Measurements from ENCODE around the gene ERC2.

ERC2 gene

DNA sequence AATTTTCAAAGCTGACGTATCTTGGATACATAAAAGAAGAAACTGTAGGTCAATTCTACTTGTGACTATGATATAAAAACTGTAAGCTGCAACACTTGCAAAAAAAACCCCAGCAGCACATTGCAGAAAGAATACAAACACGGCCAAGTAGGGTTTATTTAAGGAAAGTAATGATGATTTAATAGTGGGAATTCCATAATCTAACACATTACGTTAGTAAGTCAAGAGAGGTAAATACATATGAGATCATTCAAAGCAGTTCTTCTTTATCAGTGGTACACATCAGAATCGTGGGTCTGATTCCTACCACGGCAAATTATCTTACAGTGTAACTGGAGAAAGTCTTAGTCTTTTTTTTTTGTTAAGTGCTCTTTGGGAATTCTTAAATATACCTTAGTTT lies 688.7 kb downstream of the ERC2 start:
- Histone ChIP-seq H3K9me2 (replicated peaks; ENCODE audit: insufficient read depth, low read length) (no peaks in the 10 kb centered on the region), H4K20me1 (ENCODE audit: low read depth, low read length) (no peaks in the 10 kb centered on the region), H3K27me3 (ENCODE audit: low read length) (no peaks in the 10 kb centered on the region), H3K4me2 (ENCODE audit: low read depth, low read length, poor library complexity, severe bottlenecking) (no peak overlapping the region), H3K9me3 (ENCODE audit: insufficient read depth, low read length) (no peaks in the 10 kb centered on the region), H3K4me3 (ENCODE audit: insufficient read depth, low read length, poor library complexity, severe bottlenecking) (no peak overlapping the region), H3K79me2 (ENCODE audit: insufficient read depth, low read length) (no peaks in the 10 kb centered on the region), H3K36me3 (ENCODE audit: low read length) (no peaks in the 10 kb centered on the region), H3K27ac (ENCODE audit: low read depth, low read length) (no peak overlapping the region), H2AFZ (ENCODE audit: low read depth, low read length, severe bottlenecking) (no peak overlapping the region), H3K9ac (ENCODE audit: low read length) (no peak overlapping the region), H3F3A (ENCODE audit: insufficient read depth) (no peaks in the 10 kb centered on the region)
- no peak for TF ChIP-seq EZH2phosphoT487 (conservative IDR thresholded peaks at IDR 0.05; ENCODE audit: low read length)
- TF ChIP-seq, protein P1, sequence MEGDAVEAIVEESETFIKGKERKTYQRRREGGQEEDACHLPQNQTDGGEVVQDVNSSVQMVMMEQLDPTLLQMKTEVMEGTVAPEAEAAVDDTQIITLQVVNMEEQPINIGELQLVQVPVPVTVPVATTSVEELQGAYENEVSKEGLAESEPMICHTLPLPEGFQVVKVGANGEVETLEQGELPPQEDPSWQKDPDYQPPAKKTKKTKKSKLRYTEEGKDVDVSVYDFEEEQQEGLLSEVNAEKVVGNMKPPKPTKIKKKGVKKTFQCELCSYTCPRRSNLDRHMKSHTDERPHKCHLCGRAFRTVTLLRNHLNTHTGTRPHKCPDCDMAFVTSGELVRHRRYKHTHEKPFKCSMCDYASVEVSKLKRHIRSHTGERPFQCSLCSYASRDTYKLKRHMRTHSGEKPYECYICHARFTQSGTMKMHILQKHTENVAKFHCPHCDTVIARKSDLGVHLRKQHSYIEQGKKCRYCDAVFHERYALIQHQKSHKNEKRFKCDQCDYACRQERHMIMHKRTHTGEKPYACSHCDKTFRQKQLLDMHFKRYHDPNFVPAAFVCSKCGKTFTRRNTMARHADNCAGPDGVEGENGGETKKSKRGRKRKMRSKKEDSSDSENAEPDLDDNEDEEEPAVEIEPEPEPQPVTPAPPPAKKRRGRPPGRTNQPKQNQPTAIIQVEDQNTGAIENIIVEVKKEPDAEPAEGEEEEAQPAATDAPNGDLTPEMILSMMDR (IDR thresholded peaks at IDR 0.05; ENCODE audit: insufficient read depth, low read length, poor library complexity, severe bottlenecking) = no peak

DNA sequence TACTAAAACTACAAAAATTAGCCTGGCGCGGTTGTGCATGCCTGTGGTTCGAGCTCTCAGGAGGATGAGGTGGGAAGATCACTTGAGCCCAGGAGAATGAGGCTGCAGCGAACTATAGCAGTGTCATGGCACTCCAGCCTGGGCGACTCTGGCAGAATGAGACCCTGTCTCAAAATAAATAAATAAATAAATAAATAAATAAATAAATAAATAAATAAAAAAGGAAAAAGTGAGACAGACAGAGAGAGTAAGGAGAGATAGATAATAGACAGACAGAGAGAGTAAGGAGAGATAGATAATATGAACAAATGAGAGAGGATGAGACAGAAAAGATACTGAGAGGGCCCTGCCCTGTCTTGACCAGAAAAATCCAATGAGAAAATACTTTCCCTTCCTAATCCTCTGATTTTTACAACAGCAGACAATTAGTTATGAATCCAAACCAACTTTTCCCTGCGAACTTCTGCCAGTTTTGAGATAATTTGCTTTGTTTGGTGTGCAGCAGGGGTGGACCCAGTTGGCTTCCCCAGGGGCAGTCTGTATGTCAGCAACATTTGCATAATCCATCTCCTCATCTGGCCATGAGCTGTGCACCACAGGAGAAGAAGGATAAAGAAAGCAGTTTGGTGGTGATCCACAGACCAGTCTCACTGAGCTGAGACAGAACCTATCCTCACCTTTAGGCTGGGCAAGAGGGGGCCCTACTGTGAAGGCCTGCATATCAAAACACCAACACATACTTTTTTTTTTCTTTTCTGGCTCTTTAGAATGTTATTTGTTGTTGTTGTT lies 692.7 kb downstream of the ERC2 start:
- Histone ChIP-seq H3F3A (ENCODE audit: insufficient read depth) (no peaks in the 10 kb centered on the region), H4K20me1 (ENCODE audit: low read depth, low read length) (no peaks in the 10 kb centered on the region)
- no peak for TF ChIP-seq EZH2phosphoT487 (conservative IDR thresholded peaks at IDR 0.05; ENCODE audit: low read length)
- TF ChIP-seq, protein P1 (IDR thresholded peaks at IDR 0.05; ENCODE audit: insufficient read depth, low read length, poor library complexity, severe bottlenecking) = no peak

DNA sequence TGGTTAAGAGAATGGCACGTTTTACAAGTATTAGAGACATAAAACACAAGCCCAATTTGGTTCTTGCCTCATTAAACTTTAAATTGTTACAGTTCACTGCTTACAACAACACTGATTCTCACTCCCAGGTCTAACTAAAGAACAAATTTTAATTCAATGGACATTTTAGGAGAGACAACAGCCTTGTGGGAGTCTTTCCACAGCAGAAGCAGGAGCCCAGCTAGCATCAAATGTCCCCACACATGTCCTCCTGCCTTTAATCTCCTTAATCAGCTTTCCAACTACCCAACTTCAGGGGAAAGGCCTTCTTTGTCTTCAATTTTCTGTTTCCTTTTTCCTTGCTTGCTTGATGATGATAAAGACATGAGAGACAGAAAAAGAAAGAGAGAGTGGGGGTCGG lies 693.4 kb downstream of the ERC2 start:
- no peak for TF ChIP-seq EZH2phosphoT487 (conservative IDR thresholded peaks at IDR 0.05; ENCODE audit: low read length)
- TF ChIP-seq, protein P1 (IDR thresholded peaks at IDR 0.05; ENCODE audit: insufficient read depth, low read length, poor library complexity, severe bottlenecking) = no peak
- Histone ChIP-seq H3F3A (ENCODE audit: insufficient read depth) (no peaks in the 10 kb centered on the region), H3K9me3 (ENCODE audit: insufficient read depth, low read length) (no peaks in the 10 kb centered on the region), H3K27ac (ENCODE audit: low read depth, low read length) (no peak overlapping the region), H3K27me3 (ENCODE audit: low read length) (no peaks in the 10 kb centered on the region), H3K79me2 (ENCODE audit: insufficient read depth, low read length) (no peaks in the 10 kb centered on the region), H2AFZ (ENCODE audit: low read depth, low read length, severe bottlenecking) (no peak overlapping the region), H3K36me3 (ENCODE audit: low read length) (no peaks in the 10 kb centered on the region), H3K4me2 (ENCODE audit: low read depth, low read length, poor library complexity, severe bottlenecking) (no peak overlapping the region), H4K20me1 (ENCODE audit: low read depth, low read length) (no peaks in the 10 kb centered on the region), H3K9me2 (replicated peaks; ENCODE audit: insufficient read depth, low read length) (no peaks in the 10 kb centered on the region), H3K9ac (ENCODE audit: low read length) (no peak overlapping the region), H3K4me3 (ENCODE audit: insufficient read depth, low read length, poor library complexity, severe bottlenecking) (no peak overlapping the region)

More for the DNA sequence above, 692.7 kb downstream of the ERC2 start:
- no peak overlapping the region for H3K9ac ChIP-seq (ENCODE audit: low read length)
- no peaks in the 10 kb centered on the region for H3K36me3 ChIP-seq (ENCODE audit: low read length)
- no peaks in the 10 kb centered on the region for H3K9me3 ChIP-seq (ENCODE audit: insufficient read depth, low read length)
- H3K27me3 ChIP-seq (ENCODE audit: low read length) = no peaks in the 10 kb centered on the region
- no peak overlapping the region for H3K27ac ChIP-seq (ENCODE audit: low read depth, low read length)
- no peaks in the 10 kb centered on the region for H3K79me2 ChIP-seq (ENCODE audit: insufficient read depth, low read length)
- H3K9me2 ChIP-seq (replicated peaks; ENCODE audit: insufficient read depth, low read length) = no peaks in the 10 kb centered on the region
- H3K4me3 ChIP-seq (ENCODE audit: insufficient read depth, low read length, poor library complexity, severe bottlenecking) = no peak overlapping the region
- no peak overlapping the region for H2AFZ ChIP-seq (ENCODE audit: low read depth, low read length, severe bottlenecking)
- no peak overlapping the region for H3K4me2 ChIP-seq (ENCODE audit: low read depth, low read length, poor library complexity, severe bottlenecking)

Data from SU-DHL-6 (cell line).